Glomerular visceral epithelial cell (primary cell): ENCODE data around the gene MLST8.
"Not testable (repeated sequence)": the region's sequence is repeated elsewhere in the genome, so short reads cannot be mapped to it uniquely, and the experiment has no call there.

Experiments
- DNase-seq: peaks from one replicate; pipeline ENCODE4 v3.0.0-alpha.2; 2016; ENCODE audit errors: extremely low spot score

MLST8 gene

DNA sequence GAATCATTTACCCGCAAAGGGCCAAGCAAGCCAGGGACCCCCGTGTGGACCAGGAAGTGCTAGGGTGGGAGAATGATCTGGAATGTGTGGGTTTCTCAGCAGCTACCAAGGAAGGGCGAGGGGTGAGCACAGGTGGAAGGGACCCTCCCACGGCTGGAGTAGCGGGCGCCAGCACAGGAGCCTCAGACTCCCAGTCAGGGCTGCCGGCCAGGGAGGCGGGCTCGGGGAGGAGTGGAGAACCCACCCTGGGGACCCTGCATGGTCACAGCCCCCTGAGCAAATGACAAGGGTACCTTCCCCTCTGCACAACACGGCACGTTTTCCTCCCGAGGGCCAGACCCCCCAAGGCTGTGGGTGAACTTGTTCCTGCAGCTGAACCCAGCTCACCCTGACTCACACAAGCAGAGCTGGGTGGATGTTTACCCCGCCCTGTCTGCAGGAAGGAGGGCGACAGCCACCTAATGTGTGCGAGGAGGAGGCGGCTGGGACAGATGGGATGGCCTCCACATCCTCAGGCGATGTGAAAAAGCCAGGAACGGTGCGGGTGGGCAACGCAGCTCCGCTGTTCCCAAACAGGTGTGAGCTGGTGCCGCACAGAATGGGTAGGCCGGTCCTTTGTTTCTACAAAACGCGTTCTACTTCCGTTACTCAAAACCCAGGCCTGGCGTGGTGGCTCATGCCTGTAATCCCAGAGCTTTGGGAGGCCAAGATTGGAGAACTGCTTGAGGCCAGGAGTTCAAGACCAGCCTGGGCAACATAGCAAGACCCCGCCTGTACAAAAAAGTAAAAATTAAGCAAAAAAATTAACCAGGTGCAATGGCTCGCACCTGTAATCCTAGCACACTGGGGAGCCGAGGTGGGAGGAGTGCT lies 39.9 kb downstream of the MLST8 start:
- no peak for DNase-seq

DNA sequence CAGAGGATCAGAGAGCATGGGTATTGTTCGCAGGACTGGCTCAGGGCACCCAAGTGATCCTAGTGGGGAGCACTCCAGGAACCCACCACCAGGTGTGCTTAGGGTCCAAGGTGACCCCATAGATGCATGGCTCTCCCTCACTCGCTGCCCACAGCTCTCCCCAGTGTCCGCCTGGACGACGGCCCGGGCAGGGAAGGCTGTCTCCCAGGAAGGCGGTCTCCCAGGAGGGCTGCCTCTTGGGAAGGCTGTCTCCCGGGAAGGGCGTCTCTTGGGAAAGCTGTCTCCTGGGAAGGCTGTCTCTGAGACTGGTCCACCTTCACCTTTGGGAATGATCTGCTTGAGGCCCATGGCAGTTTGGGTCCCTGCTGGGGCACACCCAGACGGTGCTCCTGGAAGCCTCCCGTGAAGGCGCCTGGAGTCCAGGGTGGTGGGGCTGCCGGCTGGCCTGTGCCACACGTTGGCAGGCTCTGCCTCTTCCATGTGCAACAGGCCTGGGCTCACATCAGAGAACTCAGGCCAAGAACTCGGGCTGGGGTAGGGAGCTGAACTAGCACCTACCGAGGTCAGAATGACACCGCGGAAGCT lies 41.1 kb downstream of the MLST8 start:
- DNase-seq, result no peak

DNA sequence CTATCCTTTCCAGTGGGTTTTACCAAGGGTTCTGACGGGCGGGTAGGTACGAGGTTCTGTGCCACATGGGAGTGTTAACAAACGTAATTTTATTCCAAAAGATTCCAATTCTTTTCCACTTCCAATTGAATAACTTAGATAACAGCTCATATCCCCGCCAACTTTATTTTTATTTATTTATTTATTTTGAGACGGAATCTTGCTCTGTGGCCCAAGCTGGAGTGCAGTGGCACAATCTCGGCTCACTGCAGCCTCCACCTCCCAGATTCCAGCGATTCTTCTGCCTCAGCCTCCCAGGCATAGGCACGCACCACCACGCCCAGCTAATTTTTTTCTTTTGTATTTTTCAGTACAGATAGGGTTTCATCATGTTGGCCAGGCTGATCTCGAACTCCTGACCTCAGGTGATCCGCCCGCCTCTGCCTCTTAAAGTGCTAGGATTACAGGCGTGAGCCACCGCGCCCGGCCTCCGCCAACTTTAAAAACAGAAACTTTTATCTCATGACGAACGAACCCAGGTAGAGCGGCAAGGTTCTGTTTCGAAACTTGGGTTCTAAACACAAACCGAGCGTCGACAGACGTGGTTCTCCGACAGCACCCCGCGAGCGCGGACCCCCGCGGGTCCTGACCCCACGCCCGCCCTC lies 45.5 kb downstream of the MLST8 start:
- peak; percentile 36 for DNase-seq

DNA sequence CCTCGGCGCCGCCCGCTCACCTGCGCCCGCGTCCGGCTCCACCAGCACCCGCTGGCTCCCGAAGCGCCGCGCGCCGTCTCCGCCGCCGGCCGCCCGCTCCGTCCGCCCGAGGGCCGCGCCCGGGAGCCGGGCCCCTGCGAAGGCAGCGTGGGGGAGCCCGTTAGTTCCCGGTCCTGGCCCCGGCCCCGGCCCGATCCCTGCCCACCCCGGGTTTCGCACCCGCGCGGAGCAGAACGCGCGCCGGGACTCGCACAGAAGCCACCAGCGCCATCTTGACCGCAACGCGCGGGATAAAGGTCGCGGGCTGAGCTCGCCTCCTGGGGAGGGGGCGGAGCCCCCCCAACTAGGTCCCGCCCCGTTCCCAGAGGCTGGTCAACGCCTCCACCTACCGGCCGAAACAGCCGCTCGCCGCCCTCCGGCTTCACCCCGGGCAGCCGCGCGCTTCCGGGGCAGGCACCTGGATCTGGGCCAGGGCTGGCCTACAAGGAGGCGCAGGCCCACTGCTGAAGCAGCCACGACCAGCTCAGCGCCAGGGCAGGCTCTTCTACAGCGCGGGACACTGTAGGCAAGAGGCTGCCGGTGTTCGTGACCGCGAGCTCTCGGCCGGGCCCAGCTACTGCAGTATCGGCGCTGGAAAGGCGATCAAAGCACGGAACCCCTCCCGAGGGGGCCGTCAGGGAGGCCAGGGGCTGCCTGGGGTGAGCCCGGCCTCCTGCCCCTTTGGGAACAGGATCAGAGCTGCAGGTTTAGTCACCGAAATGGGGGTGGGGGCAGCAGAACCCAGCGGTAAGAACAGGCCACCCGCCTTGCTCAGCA lies 46.2 kb downstream of the MLST8 start, which contains the start of gene ECI1:
Gene ECI1, minus strand, starts transcription at position 292 of the 816 bp plus-strand sequence. Its CDS starts 21 bp downstream, at position 271.
- peak; percentile 97 for DNase-seq

DNA sequence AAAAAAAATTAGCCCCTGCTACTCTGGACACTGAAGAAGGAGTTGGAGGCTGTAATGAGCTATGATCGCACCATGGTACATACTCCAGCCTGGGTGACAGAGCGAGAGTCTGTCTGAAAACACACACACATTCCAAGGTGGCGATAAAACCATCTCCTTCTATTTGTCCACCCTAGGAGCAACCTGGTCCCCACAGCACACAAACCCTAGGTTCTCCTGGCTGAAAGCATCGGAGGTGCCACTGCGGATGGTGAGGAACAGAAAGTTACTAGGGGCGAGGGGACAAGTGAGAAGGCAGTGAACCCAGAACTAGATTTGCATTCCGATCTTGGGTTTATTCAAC lies 47.5 kb downstream of the MLST8 start:
- DNase-seq, result no peak

DNA sequence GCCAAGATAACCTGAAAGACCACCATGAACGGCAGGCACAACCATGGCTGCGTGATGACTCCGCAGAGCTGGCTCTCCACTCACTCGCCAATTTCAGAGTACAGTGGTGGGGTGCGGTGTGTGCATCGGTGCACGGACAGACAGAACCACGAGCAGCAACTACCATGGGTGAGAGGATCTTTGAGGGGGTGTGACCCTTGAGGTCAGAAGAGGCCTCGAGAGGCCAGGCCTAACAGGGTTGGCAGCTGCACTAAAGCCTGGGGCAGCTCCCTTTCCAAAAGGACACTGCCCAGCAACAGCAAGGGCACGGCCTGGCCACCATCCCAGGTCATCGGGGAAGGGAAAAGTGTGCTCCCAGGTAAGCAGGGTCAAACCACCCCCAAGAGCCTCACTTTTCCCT lies 48.0 kb downstream of the MLST8 start:
- DNase-seq, result no peak

DNA sequence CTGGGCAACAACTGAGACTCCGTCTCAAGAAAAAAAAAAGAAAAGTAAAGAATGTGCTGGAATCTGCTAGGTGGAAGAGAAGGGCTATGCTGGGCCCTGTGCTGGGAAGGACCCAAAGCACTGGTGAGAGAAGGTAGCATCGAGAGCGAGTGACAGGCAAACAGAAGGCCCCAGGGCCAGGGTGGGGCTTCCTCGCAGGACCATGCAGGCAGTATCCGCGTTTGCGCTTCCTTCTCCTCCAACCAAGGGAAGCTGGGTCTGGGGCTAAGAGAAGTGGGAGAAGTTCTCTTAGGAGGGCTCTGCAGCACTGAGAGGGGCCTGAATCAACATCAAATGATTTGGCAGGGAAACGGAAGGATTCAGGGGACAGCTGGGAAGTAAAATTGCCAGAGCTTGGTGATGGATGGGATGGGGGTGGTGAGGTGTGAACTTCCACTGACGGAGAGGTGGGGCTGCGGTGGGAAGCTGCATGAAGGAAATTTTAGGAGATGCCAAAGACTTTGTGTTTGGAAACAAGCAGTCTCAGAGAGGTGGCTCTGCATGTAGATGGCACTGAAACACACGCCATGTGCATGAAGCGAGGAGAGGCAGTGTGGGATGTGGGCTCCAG lies 51.4 kb downstream of the MLST8 start:
- DNase-seq, result no peak

DNA sequence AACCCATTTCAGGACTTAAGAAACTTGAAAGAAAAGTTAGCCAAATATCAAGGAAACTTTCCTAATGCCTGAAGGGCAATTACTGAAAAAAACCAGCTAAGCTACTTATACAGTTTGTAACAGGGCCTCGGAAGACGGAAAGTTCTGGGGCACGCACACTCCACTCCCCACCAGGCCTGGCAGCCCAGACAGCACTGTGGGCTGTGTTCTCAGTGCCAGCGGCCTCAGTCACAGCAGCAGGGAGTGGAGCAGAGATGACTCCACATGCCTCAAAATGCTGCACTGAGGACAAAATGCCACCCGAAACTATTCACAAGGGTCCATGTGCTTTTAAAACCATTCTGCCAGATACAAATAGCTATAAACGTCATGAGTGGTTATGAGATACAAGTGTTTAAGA lies 52.5 kb downstream of the MLST8 start:
- no peak for DNase-seq

DNA sequence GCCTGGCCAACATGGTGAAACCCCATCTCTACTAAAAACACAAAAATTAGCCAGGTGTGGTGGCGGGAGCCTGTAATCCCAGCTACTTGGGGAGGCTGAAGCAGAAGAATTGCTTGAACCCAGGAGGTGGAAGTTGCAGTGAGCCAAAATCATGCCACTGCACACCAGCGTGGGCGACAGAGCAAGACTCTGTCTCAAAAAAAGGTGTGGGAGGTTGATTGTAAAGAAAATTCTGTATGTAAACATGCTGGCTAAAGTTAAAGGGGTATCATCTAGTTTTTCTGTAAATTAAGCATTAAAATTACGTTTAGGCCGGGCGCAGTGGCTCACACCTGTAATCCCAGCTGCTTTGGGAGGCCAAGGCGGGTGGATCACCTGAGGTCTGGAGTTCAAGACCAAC lies 53.3 kb downstream of the MLST8 start:
- DNase-seq, result not testable (repeated sequence)
